NCI-H2081 (cell line): ENCODE results near the gene PAH.
A peak's percentile ranks its signal among the peaks of the same experiment; 100 is the strongest.

Experiments used
- DNase-seq, 2 experiments: peaks; one replicate each; lab custom pipeline; 2025; lab: John Stamatoyannopoulos, UW

The PAH gene

GRCh38 chr12:102917026-102917787 is at the start of gene PAH:
TSS of gene PAH (minus strand) at chr12:102917244. CDS start at chr12:102917130, 114 bp downstream.
- no peak for DNase-seq

- peak in 1 of 2 experiments; percentile 41 for DNase-seq
Measured at GRCh38 chr12:102966200-102966863, 49.3 kb upstream of the PAH start.

GRCh38 chr12:102965281-102966155 is 48.5 kb upstream of the PAH start:
- DNase-seq: peak; percentile 75 to 87

- peak; percentile 90 to 97 for DNase-seq
Measured at GRCh38 chr12:102964872-102965271, 47.8 kb upstream of the PAH start.

GRCh38 chr12:102963796-102964195 is 46.8 kb upstream of the PAH start:
- no peak for DNase-seq

- DNase-seq: peak in 1 of 2 experiments; percentile 55
Measured at GRCh38 chr12:102962986-102963385, 45.9 kb upstream of the PAH start.

GRCh38 chr12:102962532-102962931 is 45.5 kb upstream of the PAH start:
- peak; percentile 31 to 55 for DNase-seq

GRCh38 chr12:102961466-102961855 is 44.4 kb upstream of the PAH start:
- peak; percentile 69 to 90 for DNase-seq

- DNase-seq: peak; percentile 68 to 90
Measured at GRCh38 chr12:102960766-102961465, 43.9 kb upstream of the PAH start.

- DNase-seq: peak; percentile 27 to 56
Measured at GRCh38 chr12:102959391-102959790, 42.3 kb upstream of the PAH start.

- no peak for DNase-seq
Measured at GRCh38 chr12:102958830-102959176, 41.8 kb upstream of the PAH start.

- DNase-seq: peak in 1 of 2 experiments; percentile 61
Measured at GRCh38 chr12:102958073-102958829, 41.2 kb upstream of the PAH start.

GRCh38 chr12:102957339-102958050 is 40.5 kb upstream of the PAH start, which contains the start of gene ASCL1:
TSS of gene ASCL1 (plus strand) at chr12:102957674. CDS start at chr12:102958245, 571 bp downstream.
- peak; percentile 94 to 95 for DNase-seq

- DNase-seq: peak in 1 of 2 experiments; percentile 61
Measured at GRCh38 chr12:102956738-102957327, 39.8 kb upstream of the PAH start.

GRCh38 chr12:102955926-102956737 is 39.1 kb upstream of the PAH start:
- DNase-seq: peak; percentile 59

GRCh38 chr12:102954134-102954533 is 37.1 kb upstream of the PAH start:
- DNase-seq: no peak

GRCh38 chr12:102953221-102953620 is 36.2 kb upstream of the PAH start:
- DNase-seq: no peak

GRCh38 chr12:102951841-102952240 is 34.8 kb upstream of the PAH start:
- peak in 1 of 2 experiments; percentile 51 for DNase-seq
